Measurements from ENCODE around the gene POLE.

The POLE gene

GRCh38 chr12:132596016-132596415 is 91.1 kb downstream of the POLE start:
- no peak for DNase-seq (ENCODE audit: low read depth)
- no peak overlapping the region for H3K4me3 ChIP-seq (ENCODE audit: low read depth, low read length)
- no peak for TF ChIP-seq POLR2A (IDR thresholded peaks at IDR 0.05; ENCODE audit: extremely low read depth, insufficient read length)
- TF ChIP-seq CTCF (IDR thresholded peaks at IDR 0.05; ENCODE audit: low read depth, low read length): no peak
- no peak for TF ChIP-seq MAX (IDR thresholded peaks at IDR 0.05; ENCODE audit: low read depth, low read length)
- no peak for TF ChIP-seq MYC (IDR thresholded peaks at IDR 0.05; ENCODE audit: low read depth, low read length)

- no peak for DNase-seq (ENCODE audit: low read depth)
- TF ChIP-seq CTCF (IDR thresholded peaks at IDR 0.05; ENCODE audit: low read depth, low read length) (no peak), POLR2A (IDR thresholded peaks at IDR 0.05; ENCODE audit: extremely low read depth, insufficient read length) (no peak), MAX (IDR thresholded peaks at IDR 0.05; ENCODE audit: low read depth, low read length) (no peak)
- H3K4me3 ChIP-seq (ENCODE audit: low read depth, low read length): no peak overlapping the region
Measured at GRCh38 chr12:132595183-132595582, 92.0 kb downstream of the POLE start.

- 0 out of 2 replicates have a peak, but pooled peaks have one; percentile 6 for TF ChIP-seq MYC (IDR thresholded peaks at IDR 0.05; ENCODE audit: low read depth, low read length)
- TF ChIP-seq CTCF (IDR thresholded peaks at IDR 0.05; ENCODE audit: low read depth, low read length): no peak
- TF ChIP-seq MAX (IDR thresholded peaks at IDR 0.05; ENCODE audit: low read depth, low read length): peak; percentile 34; the same call in 1 of the 2 replicates
- DNase-seq (ENCODE audit: low read depth): peak; percentile 84
- no peak overlapping the region for H3K4me3 ChIP-seq (ENCODE audit: low read depth, low read length)
Measured at GRCh38 chr12:132593938-132594358, 93.2 kb downstream of the POLE start.

GRCh38 chr12:132593521-132593920 is 93.6 kb downstream of the POLE start:
- no peak overlapping the region for H3K4me3 ChIP-seq (ENCODE audit: low read depth, low read length)
- no peak for TF ChIP-seq POLR2A (IDR thresholded peaks at IDR 0.05; ENCODE audit: extremely low read depth, insufficient read length)
- TF ChIP-seq MAX (IDR thresholded peaks at IDR 0.05; ENCODE audit: low read depth, low read length): no peak
- TF ChIP-seq MYC (IDR thresholded peaks at IDR 0.05; ENCODE audit: low read depth, low read length): no peak
- no peak for TF ChIP-seq CTCF (IDR thresholded peaks at IDR 0.05; ENCODE audit: low read depth, low read length)
- no peak for DNase-seq (ENCODE audit: low read depth)

- no peak for TF ChIP-seq MYC (IDR thresholded peaks at IDR 0.05; ENCODE audit: low read depth, low read length)
- no peak for TF ChIP-seq POLR2A (IDR thresholded peaks at IDR 0.05; ENCODE audit: extremely low read depth, insufficient read length)
- no peak for TF ChIP-seq MAX (IDR thresholded peaks at IDR 0.05; ENCODE audit: low read depth, low read length)
- TF ChIP-seq CTCF (IDR thresholded peaks at IDR 0.05; ENCODE audit: low read depth, low read length): no peak
- no peak overlapping the region for H3K4me3 ChIP-seq (ENCODE audit: low read depth, low read length)
- DNase-seq (ENCODE audit: low read depth): no peak
Measured at GRCh38 chr12:132593071-132593470, 94.1 kb downstream of the POLE start.
